ENCODE data around the gene USP50. TPM values are rescaled to one million over a fixed set of nuclear protein-coding genes. Genes with fewer than 3 reads are reported as not detected.

USP50 gene
- total RNA-seq, 4 donors from 2014 or later: not detected

DNA sequence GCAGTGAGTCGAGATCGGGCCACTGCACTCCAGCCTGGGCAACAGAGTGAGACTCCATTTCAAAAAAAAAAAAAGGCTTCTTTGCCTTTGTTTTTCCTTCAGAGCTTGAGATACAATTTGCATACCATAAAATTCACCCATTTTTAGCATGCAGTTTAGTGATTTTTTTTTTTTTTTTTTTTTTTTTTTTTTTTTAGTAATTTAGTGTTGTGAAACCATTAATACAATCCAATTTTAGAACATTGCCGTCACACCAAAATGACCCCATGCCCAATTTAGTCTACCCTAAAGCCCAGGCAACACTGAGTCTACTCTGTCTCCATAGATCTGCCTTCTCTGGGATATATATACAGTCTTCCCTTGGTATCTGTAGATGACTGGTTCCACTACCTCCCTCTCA lies 61.1 kb downstream of the USP50 start:
- no peaks in the 10 kb centered on the region for H3K4me1 ChIP-seq
- no peak overlapping the region for H3K27ac ChIP-seq (replicated peaks in 1 of 4)
- intact Hi-C loops (cut with DNase I): no loop called here
- H3K36me3 ChIP-seq: peaks cover 17 to 93% (median 67%) of the 10 kb centered on the region in 4 donors
- 98% methylated on average over 3 of the region's 3 CpGs for WGBS
- no peak for TF ChIP-seq POLR2A (IDR thresholded peaks at IDR 0.05; ENCODE audit: low read depth)
- TF ChIP-seq POLR2AphosphoS5 (IDR thresholded peaks at IDR 0.05): no peak
- no peak for TF ChIP-seq EP300 (IDR thresholded peaks at IDR 0.05)
- TF ChIP-seq, protein P1, sequence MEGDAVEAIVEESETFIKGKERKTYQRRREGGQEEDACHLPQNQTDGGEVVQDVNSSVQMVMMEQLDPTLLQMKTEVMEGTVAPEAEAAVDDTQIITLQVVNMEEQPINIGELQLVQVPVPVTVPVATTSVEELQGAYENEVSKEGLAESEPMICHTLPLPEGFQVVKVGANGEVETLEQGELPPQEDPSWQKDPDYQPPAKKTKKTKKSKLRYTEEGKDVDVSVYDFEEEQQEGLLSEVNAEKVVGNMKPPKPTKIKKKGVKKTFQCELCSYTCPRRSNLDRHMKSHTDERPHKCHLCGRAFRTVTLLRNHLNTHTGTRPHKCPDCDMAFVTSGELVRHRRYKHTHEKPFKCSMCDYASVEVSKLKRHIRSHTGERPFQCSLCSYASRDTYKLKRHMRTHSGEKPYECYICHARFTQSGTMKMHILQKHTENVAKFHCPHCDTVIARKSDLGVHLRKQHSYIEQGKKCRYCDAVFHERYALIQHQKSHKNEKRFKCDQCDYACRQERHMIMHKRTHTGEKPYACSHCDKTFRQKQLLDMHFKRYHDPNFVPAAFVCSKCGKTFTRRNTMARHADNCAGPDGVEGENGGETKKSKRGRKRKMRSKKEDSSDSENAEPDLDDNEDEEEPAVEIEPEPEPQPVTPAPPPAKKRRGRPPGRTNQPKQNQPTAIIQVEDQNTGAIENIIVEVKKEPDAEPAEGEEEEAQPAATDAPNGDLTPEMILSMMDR (IDR thresholded peaks at IDR 0.05): no peak
- no peaks in the 10 kb centered on the region for H3K9me3 ChIP-seq
- H3K4me3 ChIP-seq: no peak overlapping the region
- DNase-seq (ENCODE audit: extremely low spot score): no peak
- no peaks in the 10 kb centered on the region for H3K27me3 ChIP-seq

DNA sequence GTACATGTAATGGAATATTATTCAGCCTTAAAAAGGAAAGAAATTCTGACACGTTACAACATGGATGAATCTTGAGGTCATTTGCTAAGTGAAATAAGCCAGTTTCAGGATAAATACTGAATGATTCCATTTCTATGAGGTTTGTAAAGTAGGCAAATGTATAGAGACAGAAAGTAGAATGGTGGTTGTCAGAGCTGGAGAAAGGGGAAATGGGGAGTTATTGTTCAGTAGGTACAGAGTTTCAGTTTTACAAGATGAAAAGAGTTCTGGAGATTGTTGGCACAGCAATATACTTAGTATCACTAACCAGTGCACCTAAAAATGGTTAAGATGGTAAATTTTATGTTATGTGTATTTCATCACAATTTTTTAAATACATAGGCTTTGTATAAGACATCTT lies 61.7 kb downstream of the USP50 start:
- Histone ChIP-seq H3K4me1 (no peaks in the 10 kb centered on the region), H3K27ac (replicated peaks in 1 of 4) (no peak overlapping the region), H3K27me3 (no peaks in the 10 kb centered on the region), H3K4me3 (no peak overlapping the region), H3K9me3 (no peaks in the 10 kb centered on the region), H3K36me3 (peaks cover 11 to 91% (median 67%) of the 10 kb centered on the region in 4 donors)
- intact Hi-C loops (cut with DNase I): no loop called here
- no peak for TF ChIP-seq EP300 (IDR thresholded peaks at IDR 0.05)
- TF ChIP-seq POLR2A (IDR thresholded peaks at IDR 0.05; ENCODE audit: low read depth): no peak
- TF ChIP-seq, protein P1 (IDR thresholded peaks at IDR 0.05): no peak
- no peak for TF ChIP-seq POLR2AphosphoS5 (IDR thresholded peaks at IDR 0.05)
- 96% methylated on average over 1 of the region's 1 CpG for WGBS
- DNase-seq (ENCODE audit: extremely low spot score): no peak

- no peaks in the 10 kb centered on the region for H3K9me3 ChIP-seq
- no peaks in the 10 kb centered on the region for H3K4me1 ChIP-seq
- 95% methylated on average over 12 of the region's 12 CpGs for WGBS
- no peak overlapping the region for H3K27ac ChIP-seq (replicated peaks in 1 of 4)
- no peak for DNase-seq (ENCODE audit: extremely low spot score)
- no peak for TF ChIP-seq POLR2AphosphoS5 (IDR thresholded peaks at IDR 0.05)
- no peak for TF ChIP-seq POLR2A (IDR thresholded peaks at IDR 0.05; ENCODE audit: low read depth)
- TF ChIP-seq, protein P1 (IDR thresholded peaks at IDR 0.05): no peak
- TF ChIP-seq EP300 (IDR thresholded peaks at IDR 0.05): no peak
- no peak overlapping the region for H3K4me3 ChIP-seq
- intact Hi-C loops (cut with DNase I): no loop called here
- peaks cover 34 to 93% (median 82%) of the 10 kb centered on the region in 4 donors for H3K36me3 ChIP-seq
- H3K27me3 ChIP-seq: no peaks in the 10 kb centered on the region
Observed at GRCh38 chr15:50476143-50476542, 70.3 kb downstream of the USP50 start.

DNA sequence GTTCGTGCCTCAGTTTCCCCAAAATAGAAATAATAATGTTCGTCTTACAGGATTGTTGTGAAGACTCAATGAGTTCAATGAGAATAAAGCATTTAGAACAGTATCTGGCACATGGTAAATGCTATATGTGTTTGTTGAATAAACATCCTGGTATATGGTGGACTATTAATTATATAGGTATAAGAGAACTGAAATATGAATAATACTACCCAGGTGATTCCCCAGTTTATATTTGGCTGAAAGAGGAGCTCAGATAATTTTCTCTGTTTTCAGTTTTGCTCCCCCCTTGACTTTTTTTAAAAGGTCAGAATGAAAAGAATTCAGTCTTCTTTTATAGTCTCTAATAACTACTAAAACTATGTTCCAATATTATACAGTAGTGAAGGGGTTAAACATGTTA lies 75.4 kb downstream of the USP50 start:
- Histone ChIP-seq H3K4me1 (no peaks in the 10 kb centered on the region), H3K9me3 (no peaks in the 10 kb centered on the region), H3K27ac (replicated peaks in 1 of 4) (no peak overlapping the region), H3K27me3 (no peaks in the 10 kb centered on the region), H3K36me3 (peaks cover 52 to 90% (median 69%) of the 10 kb centered on the region in 4 donors), H3K4me3 (no peak overlapping the region)
- TF ChIP-seq POLR2A (IDR thresholded peaks at IDR 0.05; ENCODE audit: low read depth): no peak
- no peak for TF ChIP-seq POLR2AphosphoS5 (IDR thresholded peaks at IDR 0.05)
- TF ChIP-seq, protein P1 (IDR thresholded peaks at IDR 0.05): no peak
- no peak for TF ChIP-seq EP300 (IDR thresholded peaks at IDR 0.05)
- WGBS: 100% methylated on average over 2 of the region's 2 CpGs
- intact Hi-C loops (cut with DNase I): no loop called here
- no peak for DNase-seq (ENCODE audit: extremely low spot score)
